A172 (cell line): ENCODE measurements around the gene PCSK6. TPM values are rescaled to one million over a fixed set of nuclear protein-coding genes. Genes with fewer than 3 reads are reported as not detected.

Experiments
- DNase-seq: peaks from one replicate; pipeline ENCODE4 v3.0.0-alpha.2; 2015; ENCODE audit warnings: low spot score
- total RNA-seq: library from RNA; depleted of rRNA; stranded (reverse); fragments of >200 nt; shearing (Covaris generic); gene quantifications from 2 replicates; pipeline ENCODE4 v1.2.3, GENCODE V29; 2014; rRNA removed

Gene PCSK6
- 5.5 and 10.0 TPM in 2 replicates for total RNA-seq

GRCh38 chr15:101489599-101490407 lies at the start of gene PCSK6:
TSS of gene PCSK6 (minus strand) at chr15:101489707. CDS start at chr15:101489670, 37 bp downstream.
- DNase-seq = no peak

GRCh38 chr15:101538996-101539395 lies 49.5 kb upstream of the PCSK6 start:
- no peak for DNase-seq

GRCh38 chr15:101538177-101538576 lies 48.7 kb upstream of the PCSK6 start:
- no peak for DNase-seq

- DNase-seq = no peak
These were observed 48.1 kb upstream of the PCSK6 start for GRCh38 chr15:101537483-101538080.

DNA sequence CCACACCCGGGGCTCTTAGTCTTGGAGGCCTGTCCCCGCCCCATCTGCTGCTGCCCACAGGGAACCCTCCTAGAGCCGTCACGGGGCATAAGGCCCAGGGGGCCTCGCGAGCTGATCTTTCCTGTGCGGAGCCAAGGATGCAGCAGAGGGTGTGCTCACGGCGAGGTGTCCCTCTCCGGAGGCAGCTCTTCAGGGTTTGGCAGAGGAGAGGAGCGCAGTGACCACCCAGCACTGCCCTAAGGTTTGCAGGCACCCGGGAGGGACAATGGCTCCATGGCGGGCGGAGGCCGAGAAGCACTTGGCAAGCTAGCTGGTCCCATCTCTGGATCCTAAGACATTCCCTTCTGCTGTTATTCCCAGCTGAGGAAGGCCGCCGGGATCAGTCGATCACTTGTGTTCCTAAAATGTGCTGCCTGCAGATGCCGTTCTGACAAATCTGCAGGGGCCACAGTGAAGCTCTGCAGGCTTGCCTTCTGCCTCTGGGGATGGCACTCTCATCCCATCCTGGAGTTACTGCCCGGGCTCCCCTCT lies 47.4 kb upstream of the PCSK6 start:
- DNase-seq = no peak

DNA sequence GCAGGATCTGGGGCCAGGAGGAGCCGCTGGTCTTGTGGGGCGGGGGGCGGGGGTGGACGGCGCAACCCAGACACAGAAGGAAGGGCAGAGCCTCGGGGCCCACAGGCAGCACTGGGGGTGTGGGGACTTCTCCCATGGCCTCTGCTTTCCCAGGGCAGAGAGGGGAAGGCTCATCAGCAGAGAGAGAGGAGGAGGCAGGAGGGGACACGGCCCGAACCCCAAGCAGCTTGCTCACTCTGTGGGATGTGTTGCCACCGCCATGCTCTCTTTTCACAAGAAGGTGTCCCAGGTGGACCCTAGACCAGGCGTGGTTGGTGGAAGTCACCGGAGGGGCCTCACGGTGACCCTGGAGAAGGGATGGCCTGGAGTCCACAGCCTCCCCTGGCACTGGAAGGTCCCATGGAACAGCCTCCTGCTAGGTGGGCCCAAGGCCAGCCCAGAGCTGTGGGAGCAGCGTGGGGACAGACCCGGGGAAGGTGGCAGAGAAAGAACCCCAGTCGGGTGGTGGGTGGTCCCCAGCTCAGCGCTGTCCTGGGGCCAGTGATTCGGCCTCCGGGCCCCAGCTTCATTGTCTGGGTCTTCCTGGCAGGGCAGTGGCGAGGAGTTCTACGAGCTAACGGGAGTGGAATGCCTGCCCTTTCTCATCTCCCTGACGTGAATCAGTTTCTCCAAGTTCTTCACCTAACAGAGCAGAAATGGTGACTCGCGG lies 46.8 kb upstream of the PCSK6 start:
- DNase-seq = peak; percentile 17

DNA sequence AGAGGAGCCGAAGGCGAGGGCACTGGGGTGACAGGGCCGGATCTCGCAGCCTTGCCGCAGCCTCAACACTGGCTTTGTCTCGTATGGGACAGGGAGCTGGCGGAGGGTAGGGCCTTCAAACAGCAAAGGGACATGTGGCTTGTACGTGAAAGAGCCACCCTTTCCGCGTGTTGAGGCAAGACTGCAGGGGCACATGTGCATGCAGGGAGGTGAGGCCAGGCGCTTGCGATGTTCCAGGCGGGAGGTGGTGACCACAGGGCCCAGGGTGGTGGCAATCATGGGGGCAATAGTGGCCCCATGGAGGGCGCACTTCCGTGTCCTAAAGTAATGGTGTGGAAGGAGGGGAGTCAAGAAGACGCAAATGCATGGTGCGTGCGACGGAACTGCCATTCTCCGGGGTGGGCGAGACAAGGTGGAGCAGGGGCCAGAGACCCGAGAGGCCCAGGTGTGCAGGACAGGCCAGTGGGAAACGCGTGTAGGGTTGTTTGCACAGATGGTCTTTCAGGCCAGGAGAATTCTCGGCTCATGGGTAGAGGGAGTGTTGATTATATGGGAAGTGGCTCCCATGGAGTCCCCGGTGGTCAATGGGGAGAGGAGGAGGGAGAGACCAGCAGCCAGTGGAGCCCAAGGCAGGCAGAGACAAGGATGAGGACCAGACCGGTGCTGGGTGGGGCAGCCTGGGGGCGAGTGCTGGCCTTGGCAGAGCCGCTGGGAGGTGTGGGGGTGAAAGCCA lies 45.8 kb upstream of the PCSK6 start:
- no peak for DNase-seq

- DNase-seq = no peak
These were observed 45.0 kb upstream of the PCSK6 start for GRCh38 chr15:101534376-101534970.

GRCh38 chr15:101533371-101534140 lies 44.0 kb upstream of the PCSK6 start:
- no peak for DNase-seq

DNA sequence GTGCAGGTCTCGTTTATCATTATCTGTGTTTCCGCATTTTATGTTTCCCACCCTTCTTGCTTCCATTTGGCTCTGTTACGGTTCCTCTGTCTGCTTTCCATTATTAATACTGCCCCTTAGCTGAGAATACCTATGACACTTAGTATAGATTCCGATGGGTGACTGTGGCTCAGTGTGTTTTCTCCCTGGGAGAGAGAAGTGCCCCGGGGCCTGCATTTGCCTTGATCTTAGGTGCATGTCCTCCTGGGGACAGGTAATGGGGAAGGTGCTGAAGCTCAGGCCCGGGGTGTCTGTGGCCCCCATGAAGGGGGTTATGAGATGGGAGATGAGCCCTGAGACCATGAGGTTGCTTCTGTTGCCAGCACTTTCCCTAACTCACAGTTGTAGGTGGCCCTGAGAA lies 43.4 kb upstream of the PCSK6 start:
- DNase-seq = no peak

DNA sequence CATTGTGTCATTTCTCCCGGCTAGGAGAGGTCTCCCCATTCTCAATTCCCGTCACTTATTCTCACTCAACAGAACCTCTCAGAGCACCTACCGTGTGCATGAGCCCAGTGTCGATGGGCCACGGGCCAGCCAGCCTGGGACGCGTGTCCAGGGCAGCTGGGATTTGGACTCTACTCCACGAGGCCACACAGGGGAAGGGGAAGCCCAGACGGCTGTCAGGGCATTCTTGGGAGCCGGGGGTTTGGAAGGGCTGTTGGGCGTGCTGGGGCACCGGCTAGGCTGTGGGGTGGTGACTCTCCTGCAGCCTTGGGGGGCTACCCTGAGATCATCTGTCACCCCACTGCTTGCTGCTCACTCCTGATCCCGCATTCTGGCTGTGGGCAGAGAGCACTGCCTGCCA lies 41.7 kb upstream of the PCSK6 start:
- no peak for DNase-seq

DNA sequence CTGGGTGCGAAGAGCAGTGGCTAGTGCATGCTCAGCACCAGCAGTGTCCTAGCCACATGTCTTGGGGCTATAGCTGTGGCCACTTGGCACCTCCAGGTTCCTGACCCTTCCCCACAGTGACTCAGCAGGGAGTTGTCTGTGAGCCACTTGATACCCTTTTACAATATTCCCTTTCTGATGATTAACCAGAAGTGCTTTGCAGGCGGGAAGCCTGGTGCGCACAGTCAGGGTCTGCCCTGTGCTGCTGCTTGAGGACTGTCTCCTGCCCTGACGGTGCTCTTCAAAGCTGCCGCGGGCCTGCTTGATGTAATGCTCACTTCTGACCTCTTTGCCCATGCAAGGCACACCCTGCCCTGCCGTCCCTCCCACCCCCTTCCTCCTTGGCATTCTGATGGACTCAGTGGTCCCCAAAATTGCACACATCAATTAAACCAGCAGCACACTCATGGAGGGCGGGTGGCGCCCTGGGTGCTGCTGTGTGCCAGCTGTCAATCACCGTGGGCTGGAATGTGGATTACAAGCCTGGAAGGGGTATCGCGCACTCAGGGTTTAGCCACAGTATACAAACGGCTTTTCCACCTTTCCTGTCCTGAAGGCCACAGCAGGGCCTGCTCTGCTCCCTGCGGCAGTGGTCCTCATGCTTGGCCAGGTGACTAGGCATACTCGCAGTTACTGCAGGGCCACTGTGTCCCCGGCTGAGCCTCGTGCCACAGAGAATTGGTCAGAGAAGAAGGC lies 40.9 kb upstream of the PCSK6 start:
- DNase-seq = no peak

GRCh38 chr15:101528917-101529299 lies 39.4 kb upstream of the PCSK6 start:
- no peak for DNase-seq

- DNase-seq = no peak
These were observed 38.8 kb upstream of the PCSK6 start for GRCh38 chr15:101528108-101528916.

DNA sequence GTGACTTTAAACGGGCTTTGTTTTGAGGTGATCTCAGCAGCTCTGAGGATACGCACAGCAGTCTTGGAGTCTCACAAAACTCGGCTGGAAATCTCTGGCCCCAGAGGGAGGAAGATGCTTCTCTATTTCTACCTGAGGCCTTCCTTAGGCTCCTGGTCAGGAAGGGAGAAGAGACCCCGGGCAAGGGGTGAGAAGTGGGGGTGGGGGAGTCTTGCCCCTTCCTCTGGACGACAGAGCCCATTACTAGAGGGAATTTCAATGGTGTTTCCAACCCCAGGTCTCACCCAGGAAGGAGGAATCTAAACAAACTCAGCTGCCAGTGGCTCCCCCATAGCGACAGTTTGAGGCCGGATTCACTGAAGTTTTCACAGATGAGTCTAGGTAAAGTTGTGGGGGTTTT lies 37.4 kb upstream of the PCSK6 start:
- no peak for DNase-seq

GRCh38 chr15:101526442-101526841 lies 36.9 kb upstream of the PCSK6 start:
- DNase-seq = no peak

DNA sequence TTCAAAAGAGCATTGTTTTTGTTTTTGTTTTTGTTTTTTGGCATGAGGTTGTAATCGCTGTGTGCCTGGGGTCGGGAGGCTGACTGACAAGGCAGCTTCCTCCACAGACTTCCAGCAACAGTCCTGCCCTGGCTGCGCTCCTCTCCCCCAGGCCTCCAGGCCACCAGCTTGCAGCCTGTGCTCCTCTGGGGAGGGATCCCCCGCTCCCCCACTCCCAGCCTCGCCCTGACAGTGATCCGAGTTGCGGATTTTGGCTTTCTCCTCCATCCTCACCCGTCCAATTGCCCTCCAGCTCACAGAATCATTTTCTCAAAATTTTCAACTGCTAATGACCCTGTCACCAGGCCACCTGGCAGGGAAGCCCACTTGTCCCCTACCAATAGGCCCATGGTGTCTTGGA lies 36.5 kb upstream of the PCSK6 start:
- DNase-seq = no peak

- DNase-seq = no peak
These were observed 35.7 kb upstream of the PCSK6 start for GRCh38 chr15:101525087-101525669.

GRCh38 chr15:101523560-101523940 lies 34.0 kb upstream of the PCSK6 start:
- DNase-seq = no peak
